ENCODE data around the gene TSHZ2.
A peak's percentile ranks its signal among the peaks of the same experiment; 100 is the strongest.
"Not testable (repeated sequence)": the region's sequence is repeated elsewhere in the genome, so short reads cannot be mapped to it uniquely, and the experiment has no call there.

Gene TSHZ2

GRCh38 chr20:52963131-52963530 lies 9.0 kb upstream of the TSHZ2 start:
- no peak for TF ChIP-seq ZFX (IDR thresholded peaks at IDR 0.05)
- TF ChIP-seq, protein P1, sequence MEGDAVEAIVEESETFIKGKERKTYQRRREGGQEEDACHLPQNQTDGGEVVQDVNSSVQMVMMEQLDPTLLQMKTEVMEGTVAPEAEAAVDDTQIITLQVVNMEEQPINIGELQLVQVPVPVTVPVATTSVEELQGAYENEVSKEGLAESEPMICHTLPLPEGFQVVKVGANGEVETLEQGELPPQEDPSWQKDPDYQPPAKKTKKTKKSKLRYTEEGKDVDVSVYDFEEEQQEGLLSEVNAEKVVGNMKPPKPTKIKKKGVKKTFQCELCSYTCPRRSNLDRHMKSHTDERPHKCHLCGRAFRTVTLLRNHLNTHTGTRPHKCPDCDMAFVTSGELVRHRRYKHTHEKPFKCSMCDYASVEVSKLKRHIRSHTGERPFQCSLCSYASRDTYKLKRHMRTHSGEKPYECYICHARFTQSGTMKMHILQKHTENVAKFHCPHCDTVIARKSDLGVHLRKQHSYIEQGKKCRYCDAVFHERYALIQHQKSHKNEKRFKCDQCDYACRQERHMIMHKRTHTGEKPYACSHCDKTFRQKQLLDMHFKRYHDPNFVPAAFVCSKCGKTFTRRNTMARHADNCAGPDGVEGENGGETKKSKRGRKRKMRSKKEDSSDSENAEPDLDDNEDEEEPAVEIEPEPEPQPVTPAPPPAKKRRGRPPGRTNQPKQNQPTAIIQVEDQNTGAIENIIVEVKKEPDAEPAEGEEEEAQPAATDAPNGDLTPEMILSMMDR (conservative IDR thresholded peaks at IDR 0.05), result no peak
- H3K27ac ChIP-seq, result no peak overlapping the region

GRCh38 chr20:52964131-52964530 lies 8.0 kb upstream of the TSHZ2 start:
- TF ChIP-seq ZFX (IDR thresholded peaks at IDR 0.05), result no peak
- TF ChIP-seq, protein P1 (conservative IDR thresholded peaks at IDR 0.05), result no peak
- H3K27ac ChIP-seq, result no peak overlapping the region

- TF ChIP-seq ZFX (IDR thresholded peaks at IDR 0.05), result no peak
- TF ChIP-seq, protein P1 (conservative IDR thresholded peaks at IDR 0.05), result no peak
- no peak overlapping the region for H3K27ac ChIP-seq
Observed at GRCh38 chr20:52965380-52965779, 6.8 kb upstream of the TSHZ2 start.

- TF ChIP-seq ZFX (IDR thresholded peaks at IDR 0.05), result no peak
- TF ChIP-seq, protein P1 (conservative IDR thresholded peaks at IDR 0.05), result no peak
- H3K27ac ChIP-seq, result no peak overlapping the region
Observed at GRCh38 chr20:52965819-52966218, 6.3 kb upstream of the TSHZ2 start.

GRCh38 chr20:52966543-52966942 lies 5.6 kb upstream of the TSHZ2 start:
- not testable (repeated sequence) for H3K27ac ChIP-seq

GRCh38 chr20:52971498-52972189 lies 514 bp upstream of the TSHZ2 start:
- peak overlapping the region; percentile 41 for H3K27ac ChIP-seq
- TF ChIP-seq, protein P1 (conservative IDR thresholded peaks at IDR 0.05), result no peak
- TF ChIP-seq ZFX (IDR thresholded peaks at IDR 0.05), result no peak

- TF ChIP-seq, protein P1 (conservative IDR thresholded peaks at IDR 0.05), result no peak
- TF ChIP-seq ZFX (IDR thresholded peaks at IDR 0.05), result no peak
- peak overlapping the region; percentile 41; the same call in 1 of the 2 replicates for H3K27ac ChIP-seq
Observed at GRCh38 chr20:52972965-52973819, 1.0 kb downstream of the TSHZ2 start.

Measured in C4-2B (cell line).